ENCODE measurements around the gene KIF4A.

- no peak for TF ChIP-seq CTCF (IDR thresholded peaks at IDR 0.05)
- TF ChIP-seq POLR2A (IDR thresholded peaks at IDR 0.05): no peak
Observed at GRCh38 chrX:70411475-70411874, 121.6 kb downstream of the KIF4A start.

Measured in uterus (tissue), 2 donors.